GM19193 (cell line): ENCODE measurements around the gene NFYC.

ENCODE experiments used
- POLR2A ChIP-seq: IDR thresholded peaks from 4 replicates; pipeline ENCODE4 v1.6.1; 2011; ENCODE audit not compliant: insufficient read depth, insufficient read length; ENCODE audit errors: extremely low read depth

NFYC gene

DNA sequence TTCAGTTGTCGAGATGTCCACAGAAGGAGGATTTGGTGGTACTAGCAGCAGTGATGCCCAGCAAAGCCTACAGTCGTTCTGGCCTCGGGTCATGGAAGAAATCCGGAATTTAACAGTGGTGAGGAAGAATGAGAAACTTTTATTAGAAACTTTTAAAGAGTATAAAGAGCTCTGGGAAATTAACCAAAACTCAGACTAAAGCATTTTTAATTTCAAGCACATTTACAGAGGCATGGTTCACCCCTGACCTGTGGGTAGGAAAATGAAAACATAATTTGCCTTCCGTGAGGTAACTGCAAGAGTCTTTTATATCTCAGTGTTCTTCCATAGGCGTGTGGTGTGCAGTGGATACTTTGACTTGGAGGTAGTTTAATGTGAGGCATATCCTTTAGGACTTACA is 47.3 kb downstream of the NFYC start:
- TF ChIP-seq POLR2A, result no peak

DNA sequence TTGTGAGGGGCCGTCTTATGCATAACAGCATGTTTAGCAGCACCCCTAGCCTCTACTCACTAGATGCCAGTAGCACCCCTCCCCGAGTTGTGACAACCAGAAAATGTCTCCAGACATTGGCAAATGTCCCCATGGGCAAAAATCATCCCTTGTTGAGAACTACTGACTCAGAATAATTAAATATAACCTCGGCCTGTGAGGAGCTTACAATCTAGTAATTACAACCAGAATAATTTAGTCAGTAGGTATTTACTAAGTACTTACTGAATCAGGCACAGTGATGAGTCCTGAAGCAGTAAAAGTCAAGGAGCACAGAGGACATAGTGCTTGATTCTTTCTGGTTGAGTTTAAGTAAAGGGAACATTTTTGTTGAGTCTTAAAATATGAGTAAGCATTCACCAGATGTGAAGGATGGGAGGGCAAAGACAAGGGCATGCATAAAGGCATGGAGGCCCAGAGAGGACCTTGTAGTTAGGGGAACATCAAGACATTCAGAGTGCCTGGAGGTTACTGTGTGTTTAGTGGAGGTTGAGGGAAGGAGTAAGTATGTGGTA is 48.0 kb downstream of the NFYC start:
- TF ChIP-seq POLR2A, result no peak

DNA sequence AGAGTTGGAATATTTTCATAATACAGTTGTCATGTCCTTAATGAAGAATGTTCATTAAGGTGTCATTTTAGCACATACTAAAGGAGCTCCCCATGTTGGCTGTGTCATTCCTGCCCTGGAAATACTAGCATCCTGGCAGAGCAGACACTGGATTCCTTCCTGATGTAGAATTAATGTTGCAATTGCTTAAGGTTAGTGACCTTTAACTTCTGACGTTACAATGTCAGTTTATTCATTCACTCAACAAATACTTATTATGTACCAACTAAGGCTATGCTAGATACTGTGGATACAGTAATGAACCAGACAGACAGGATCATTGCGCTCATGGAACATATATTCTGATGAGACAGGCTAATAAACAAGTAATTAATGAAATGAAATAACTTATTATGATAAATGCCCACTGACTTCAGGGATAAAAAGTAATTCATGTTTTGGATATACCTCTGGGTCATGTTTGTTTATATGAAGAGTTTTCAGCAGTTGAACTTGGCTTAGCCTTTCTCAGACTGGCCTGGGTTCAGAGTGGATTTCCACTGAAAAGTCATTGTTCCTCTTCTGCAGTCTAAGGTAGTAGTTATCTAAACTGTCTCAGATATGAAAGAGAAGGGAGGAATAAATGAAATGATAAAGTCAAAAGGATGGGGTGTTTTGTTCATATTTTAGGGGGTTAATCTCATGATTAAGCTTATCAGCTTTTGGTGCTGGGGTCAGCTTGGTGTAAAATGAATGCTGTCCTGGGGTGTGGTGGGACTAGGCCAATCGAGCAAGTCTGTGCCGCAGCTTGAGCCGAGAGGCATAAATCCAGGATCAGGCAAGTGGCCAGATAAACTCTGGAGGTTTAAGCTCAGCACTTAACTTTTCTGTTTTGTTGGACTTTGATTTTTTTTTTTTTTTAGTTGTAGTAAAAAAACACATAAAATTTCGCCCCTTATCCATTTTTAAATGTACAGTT is 48.8 kb downstream of the NFYC start:
- TF ChIP-seq POLR2A, result no peak

DNA sequence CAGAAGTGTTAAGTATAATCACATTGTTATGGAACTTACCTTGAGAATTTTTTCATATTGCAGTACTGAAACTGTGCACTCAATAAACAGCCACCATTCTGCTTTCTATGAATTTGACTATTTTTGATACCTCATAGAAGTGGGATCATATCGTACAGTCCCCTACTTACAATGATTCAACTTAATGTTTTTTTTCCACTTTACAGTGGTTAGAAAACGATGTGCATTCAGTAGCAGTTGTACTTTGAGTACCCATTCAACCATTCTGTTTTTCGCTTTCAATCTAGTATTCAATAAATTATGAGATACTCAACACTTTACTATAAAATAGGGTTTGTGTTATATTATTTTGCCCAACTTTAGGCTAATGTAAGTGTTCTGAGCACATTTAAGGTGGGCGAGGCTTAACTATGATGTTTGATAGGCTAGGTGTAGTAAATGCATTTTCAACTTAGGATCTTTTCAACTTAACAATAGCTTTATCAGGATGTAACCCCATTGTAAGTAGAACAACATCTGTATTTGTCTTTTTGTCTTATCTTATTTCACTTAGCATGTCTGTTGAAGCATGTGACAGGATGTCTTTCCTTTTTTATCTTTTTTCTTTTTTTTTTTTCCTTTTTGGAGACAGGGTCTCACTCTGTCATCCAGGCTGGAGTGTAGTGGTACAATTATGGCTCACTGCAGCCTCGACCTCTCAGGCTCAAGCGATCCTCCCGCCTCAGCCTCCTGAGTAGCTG is 49.7 kb downstream of the NFYC start:
- no peak for TF ChIP-seq POLR2A

DNA sequence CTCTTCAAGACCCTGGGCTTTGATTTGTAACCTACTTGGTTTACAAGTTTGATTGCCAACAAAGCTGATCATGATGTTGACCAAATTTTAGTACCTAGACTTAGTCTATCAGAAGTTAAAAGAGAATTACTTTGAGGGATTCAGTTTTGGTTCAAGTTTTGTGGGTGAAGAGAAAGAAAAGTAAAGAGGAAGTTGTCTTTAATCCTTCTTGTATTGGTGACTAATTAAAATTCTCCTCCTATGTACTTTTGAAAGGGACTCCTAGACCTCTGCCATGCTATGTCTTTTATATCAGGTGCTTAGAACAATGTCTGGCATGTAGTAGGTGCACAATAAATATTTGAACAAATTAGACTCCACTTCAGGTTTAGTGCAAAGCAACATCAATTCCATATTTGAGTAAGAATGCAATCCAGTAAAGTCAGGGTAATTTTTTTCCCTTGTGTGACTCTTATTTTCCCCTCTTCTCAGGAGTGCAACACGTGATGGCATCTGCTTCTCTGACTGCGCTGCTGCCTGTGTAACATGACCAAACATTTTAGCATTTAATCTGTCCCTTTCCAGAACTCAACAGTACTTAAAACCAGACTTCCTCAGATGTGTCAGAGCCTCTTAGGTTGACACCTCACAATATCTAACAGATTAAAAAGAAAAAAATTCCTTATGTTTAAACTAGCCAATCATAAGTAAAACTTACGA is 51.0 kb downstream of the NFYC start:
- TF ChIP-seq POLR2A, result no peak

DNA sequence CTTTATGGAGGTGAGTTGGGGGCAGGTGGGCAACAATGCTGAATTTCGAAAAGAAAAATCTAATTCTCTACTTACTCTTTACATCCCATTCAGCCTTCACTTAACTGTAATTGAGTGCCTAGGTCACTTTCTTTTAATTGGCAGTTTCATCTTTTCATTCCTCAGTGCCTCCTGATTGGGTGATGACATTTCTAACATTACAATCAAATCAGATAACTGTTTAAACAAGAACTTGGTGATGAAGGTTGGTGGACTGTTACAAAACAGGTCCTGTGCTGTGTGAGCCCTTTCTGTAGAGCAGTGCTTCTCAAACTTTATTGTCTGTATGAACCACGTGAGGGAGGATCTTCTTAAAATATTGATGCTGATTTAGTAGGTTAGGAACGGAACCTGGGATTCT is 51.9 kb downstream of the NFYC start:
- TF ChIP-seq POLR2A, result no peak

DNA sequence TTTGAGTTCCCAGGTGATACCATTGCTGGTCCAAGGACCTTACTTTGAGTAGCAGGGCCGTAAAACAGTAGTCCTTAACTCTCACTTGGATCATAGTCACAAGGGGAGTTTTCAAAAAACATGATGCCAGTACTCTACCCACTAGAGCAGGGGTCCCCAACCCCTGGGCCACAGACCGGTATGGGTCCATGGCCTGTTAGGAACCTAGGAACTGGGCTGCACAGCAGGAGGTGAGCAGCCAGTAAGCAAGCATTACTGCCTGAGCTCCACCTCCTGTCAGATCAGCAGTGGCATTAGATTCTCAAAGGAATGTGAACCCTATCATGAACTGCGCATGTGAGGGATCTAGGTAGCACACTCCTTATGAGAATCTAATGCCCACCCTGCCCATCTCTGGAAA is 52.4 kb downstream of the NFYC start:
- no peak for TF ChIP-seq POLR2A

DNA sequence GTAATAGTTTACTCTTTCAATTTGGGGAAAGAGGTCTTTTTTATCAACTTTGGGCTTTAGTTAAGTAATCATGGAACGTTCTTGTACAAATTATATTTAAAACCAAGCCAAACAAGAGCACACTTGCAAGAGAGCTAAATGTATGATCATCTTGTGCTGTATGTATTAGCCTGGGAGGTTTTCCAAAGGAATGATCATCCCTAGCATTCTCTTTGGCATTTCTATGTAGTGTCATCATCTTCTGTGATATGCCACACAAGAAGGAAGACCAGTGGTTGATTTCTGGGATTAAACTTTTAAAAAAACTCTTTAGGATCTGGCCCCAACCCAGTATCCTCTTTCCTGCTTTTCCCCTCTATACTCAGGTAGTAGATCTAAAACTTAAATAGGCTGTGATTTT is 53.7 kb downstream of the NFYC start:
- no peak for TF ChIP-seq POLR2A

DNA sequence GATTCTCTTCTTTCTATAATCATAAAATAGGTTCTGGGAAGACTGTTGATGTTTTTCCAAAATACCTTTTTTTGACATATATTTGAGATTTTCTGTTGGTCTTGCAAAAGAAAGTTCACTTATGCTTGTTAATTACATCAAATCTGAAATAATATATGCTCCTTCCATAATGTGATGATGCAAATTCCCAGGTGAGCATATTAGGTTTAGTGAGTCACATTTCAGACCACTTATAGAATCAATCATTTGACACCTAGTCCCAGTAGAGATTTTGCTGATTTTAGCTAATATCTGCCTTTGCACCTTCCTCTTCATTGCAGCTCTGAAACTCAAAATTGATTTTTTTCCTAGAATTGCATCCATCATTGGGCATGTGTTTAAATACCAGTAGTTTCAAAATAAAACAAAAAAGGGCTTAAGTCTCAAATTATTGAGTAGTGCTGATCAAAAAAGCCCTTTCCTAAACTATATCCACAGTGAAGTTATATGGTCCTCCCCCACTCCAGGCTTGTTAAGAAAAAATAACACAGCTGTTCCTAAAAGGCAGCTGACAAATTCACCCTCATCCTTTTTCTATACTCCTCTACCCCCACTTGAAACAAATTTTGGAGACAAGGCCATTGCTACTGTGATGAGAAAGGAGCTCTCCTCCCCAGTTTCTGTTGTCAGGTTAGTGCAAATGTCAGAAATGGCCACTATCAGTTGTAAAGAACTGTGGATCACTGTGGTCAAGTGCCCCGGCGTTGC is 55.0 kb downstream of the NFYC start:
- TF ChIP-seq POLR2A, result no peak

DNA sequence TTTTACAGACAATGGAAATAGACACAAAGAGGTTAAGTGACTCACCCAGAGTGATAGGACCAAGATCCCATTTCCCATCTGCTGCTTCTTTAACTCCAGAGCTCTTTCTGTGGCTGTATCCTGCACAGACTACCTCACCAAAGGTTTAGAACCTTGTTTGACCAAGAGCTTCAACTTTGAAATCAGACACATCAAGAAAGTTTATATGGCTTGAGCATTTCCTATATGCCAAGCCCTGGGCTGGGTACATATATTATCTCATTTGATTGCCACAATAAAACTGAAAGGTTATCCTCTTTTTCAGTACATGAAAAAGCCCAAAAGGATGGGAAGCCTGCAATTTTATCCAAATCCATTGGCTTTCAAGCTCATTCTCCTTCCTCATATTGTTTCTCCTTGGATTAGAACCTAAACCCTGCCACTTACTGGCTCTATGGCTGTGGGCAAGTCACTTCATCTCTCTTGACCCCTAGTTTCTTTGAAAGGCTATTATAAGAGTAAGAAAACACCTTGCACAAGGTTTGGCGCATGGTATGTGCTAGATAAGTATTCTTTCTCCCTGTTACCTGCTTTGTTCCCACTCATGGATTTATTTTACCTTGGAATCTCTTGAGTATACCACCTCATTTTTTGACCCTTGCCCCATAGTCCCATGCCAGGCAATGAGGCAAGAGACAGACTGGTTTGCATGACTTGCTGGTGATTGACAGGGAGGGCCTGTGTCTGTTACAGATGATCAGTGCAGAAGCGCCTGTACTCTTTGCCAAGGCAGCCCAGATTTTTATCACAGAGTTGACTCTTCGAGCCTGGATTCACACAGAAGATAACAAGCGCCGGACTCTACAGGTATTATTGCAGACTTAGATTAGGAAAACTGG is 57.6 kb downstream of the NFYC start:
- no peak for TF ChIP-seq POLR2A

DNA sequence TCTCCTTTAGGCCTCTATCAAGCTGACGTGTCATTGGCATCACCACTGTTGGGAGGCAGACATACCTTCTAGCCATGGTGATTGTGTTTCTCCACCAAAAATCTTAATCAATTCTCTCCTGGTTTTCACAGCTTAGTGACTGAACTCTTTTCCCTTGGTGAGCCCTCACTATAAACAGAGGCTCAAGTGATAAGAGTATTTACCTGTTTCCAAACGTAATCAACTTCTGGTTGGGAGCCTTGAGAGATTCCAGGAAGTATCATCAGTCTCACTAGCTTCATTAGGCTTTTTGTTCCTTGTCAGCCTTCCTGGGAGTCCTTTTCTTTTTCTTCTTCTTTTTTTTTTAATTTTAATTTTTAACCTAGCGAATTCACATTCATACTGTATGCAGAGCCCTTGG is 58.3 kb downstream of the NFYC start:
- no peak for TF ChIP-seq POLR2A

DNA sequence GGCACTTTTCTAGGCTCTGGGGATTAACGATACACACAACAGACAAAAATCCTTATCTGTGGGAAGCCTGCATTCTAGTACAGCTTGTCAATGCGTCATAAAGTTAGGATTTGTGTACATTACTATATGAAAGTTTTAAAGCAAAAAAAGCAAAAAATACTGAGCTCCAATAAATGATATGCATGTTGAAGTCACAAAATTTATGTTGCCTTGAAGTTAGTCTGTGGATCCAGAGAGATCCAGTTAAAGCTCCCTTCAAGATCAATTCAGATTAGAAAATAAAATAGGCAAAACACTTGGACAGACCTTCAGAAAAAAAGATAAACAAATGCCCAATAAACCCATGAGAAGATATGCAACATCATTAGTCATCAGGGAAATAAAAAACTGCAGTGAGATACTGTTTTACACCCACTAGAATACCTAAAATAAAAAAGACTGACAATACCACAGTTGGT is 59.0 kb downstream of the NFYC start:
- TF ChIP-seq POLR2A, result no peak

DNA sequence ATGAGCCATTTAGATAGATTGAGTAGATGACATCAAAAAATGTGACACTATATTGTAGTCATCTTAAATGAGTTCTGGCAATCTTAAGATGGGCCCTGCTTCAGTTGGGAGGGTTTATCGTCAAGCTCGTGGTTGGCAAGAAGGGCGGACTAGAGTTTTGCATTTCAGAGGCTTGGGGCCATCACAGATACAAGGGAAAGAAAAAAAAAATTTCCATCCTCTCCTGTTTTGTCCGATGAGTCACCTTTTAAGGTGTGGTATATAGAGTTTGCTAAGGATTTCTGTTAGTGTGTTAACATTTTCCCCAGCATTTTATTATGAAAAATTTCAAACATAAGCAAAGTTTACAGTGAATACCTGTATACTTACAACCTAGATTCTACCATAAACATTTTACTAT is 60.3 kb downstream of the NFYC start:
- no peak for TF ChIP-seq POLR2A
